MV-4-11 (cell line): Measurements from ENCODE around the gene STARD7.
"Not testable (repeated sequence)": the region's sequence is repeated elsewhere in the genome, so short reads cannot be mapped to it uniquely, and the experiment has no call there.

Experiments used
- DNase-seq: peaks from one replicate; lab custom pipeline; 2025; lab: John Stamatoyannopoulos, UW

STARD7 gene

GRCh38 chr2:96163768-96164429, 44.7 kb downstream of the STARD7 start:
- DNase-seq: no peak

- no peak for DNase-seq
Observed at GRCh38 chr2:96163415-96163767, 45.2 kb downstream of the STARD7 start.

- DNase-seq: no peak
Observed at GRCh38 chr2:96161898-96162297, 46.7 kb downstream of the STARD7 start.

GRCh38 chr2:96160366-96160765, 48.3 kb downstream of the STARD7 start:
- not testable (repeated sequence) for DNase-seq

GRCh38 chr2:96159084-96159830, 49.4 kb downstream of the STARD7 start:
- DNase-seq: no peak

GRCh38 chr2:96158554-96158940, 50.1 kb downstream of the STARD7 start:
- DNase-seq: no peak

- peak; percentile 32 for DNase-seq
Observed at GRCh38 chr2:96157649-96158553, 50.7 kb downstream of the STARD7 start.

- DNase-seq: no peak
Observed at GRCh38 chr2:96156926-96157648, 51.5 kb downstream of the STARD7 start.

- no peak for DNase-seq
Observed at GRCh38 chr2:96156011-96156820, 52.4 kb downstream of the STARD7 start.

- DNase-seq: no peak
Observed at GRCh38 chr2:96154506-96155380, 53.9 kb downstream of the STARD7 start.

- no peak for DNase-seq
Observed at GRCh38 chr2:96153991-96154431, 54.6 kb downstream of the STARD7 start.

- DNase-seq: no peak
Observed at GRCh38 chr2:96153291-96153713, 55.3 kb downstream of the STARD7 start.

GRCh38 chr2:96152304-96153161, 56.1 kb downstream of the STARD7 start:
- DNase-seq: no peak

- no peak for DNase-seq
Observed at GRCh38 chr2:96151595-96152303, 56.9 kb downstream of the STARD7 start.

GRCh38 chr2:96150791-96151594, 57.6 kb downstream of the STARD7 start:
- DNase-seq: no peak

- no peak for DNase-seq
Observed at GRCh38 chr2:96150007-96150640, 58.5 kb downstream of the STARD7 start.
